CD4-positive, alpha-beta T cell treated with Interleukin-10 for 1 hour (primary cell): ENCODE results near the gene DIS3.
"Not testable (repeated sequence)": the region's sequence is repeated elsewhere in the genome, so short reads cannot be mapped to it uniquely, and the experiment has no call there.

Experiments used
- DNase-seq: peaks from one replicate; pipeline ENCODE4 v3.0.0-alpha.2; 2020

DIS3 gene

GRCh38 chr13:72745260-72745659 is 36.4 kb downstream of the DIS3 start:
- DNase-seq = no peak

- DNase-seq = no peak
These were observed 41.7 kb downstream of the DIS3 start for GRCh38 chr13:72740015-72740414.

GRCh38 chr13:72737033-72737432 is 44.7 kb downstream of the DIS3 start:
- no peak for DNase-seq

GRCh38 chr13:72728290-72728605 is 53.5 kb downstream of the DIS3 start:
- DNase-seq = no peak

GRCh38 chr13:72727417-72728289 is 54.0 kb downstream of the DIS3 start, which contains the start of the genes BORA and MZT1:
BORA (plus strand) TSS chr13:72727923; CDS start chr13:72728941, 1,018 bp downstream.
MZT1 (minus strand) TSS chr13:72727629; CDS start chr13:72727602, 27 bp downstream.
- DNase-seq = peak; percentile 96

GRCh38 chr13:72726726-72727416 is 54.8 kb downstream of the DIS3 start:
- DNase-seq = peak; percentile 39

GRCh38 chr13:72726185-72726584 is 55.5 kb downstream of the DIS3 start:
- DNase-seq = not testable (repeated sequence)

- DNase-seq = no peak
These were observed 64.9 kb downstream of the DIS3 start for GRCh38 chr13:72716776-72717175.
